IPS-15b (cell line): Measurements from ENCODE around the gene CS.

Experiments
- H3K27me3 ChIP-seq: one replicate; pipeline ENCODE4 v1.6.1; 2013; ENCODE audit warnings: low read length; ENCODE audit not compliant: control insufficient read depth, insufficient read depth
- H3K36me3 ChIP-seq: one replicate; pipeline ENCODE4 v1.6.1; 2013; ENCODE audit warnings: low read length; ENCODE audit not compliant: control insufficient read depth, insufficient read depth
- H3K4me1 ChIP-seq: one replicate; pipeline ENCODE4 v1.6.1; 2013; ENCODE audit warnings: mild to moderate bottlenecking, low read length; ENCODE audit not compliant: control insufficient read depth, insufficient read depth
- H3K4me3 ChIP-seq: one replicate; pipeline ENCODE4 v1.5.1; 2013; ENCODE audit warnings: low read depth, low read length
- H3K9ac ChIP-seq: one replicate; pipeline ENCODE4 v1.6.1; 2013; ENCODE audit warnings: low read depth, mild to moderate bottlenecking, low read length
- H3K9me3 ChIP-seq: one replicate; pipeline ENCODE4 v1.6.1; 2013; ENCODE audit warnings: mild to moderate bottlenecking, low read length; ENCODE audit not compliant: control insufficient read depth, insufficient read depth

CS gene

GRCh38 chr12:56315622-56316473 lies 15.7 kb upstream of the CS start, which contains the start of gene CNPY2:
CNPY2 (minus strand) TSS chr12:56315988; CDS start chr12:56315217, 771 bp downstream.
- Histone ChIP-seq H3K36me3 (peaks cover 14% of the 10 kb centered on the region), H3K9me3 (no peaks in the 10 kb centered on the region), H3K4me3 (peak within 1 kb of the TSS; percentile 100), H3K4me1 (peaks cover 3% of the 10 kb centered on the region), H3K9ac (peak within 1 kb of the TSS; percentile 99), H3K27me3 (no peaks in the 10 kb centered on the region)

- Histone ChIP-seq H3K9ac (peak overlapping the region; percentile 99), H3K27me3 (no peaks in the 10 kb centered on the region), H3K4me3 (peak overlapping the region; percentile 100), H3K4me1 (peaks cover 3% of the 10 kb centered on the region), H3K9me3 (no peaks in the 10 kb centered on the region), H3K36me3 (peaks cover 20% of the 10 kb centered on the region)
Observed at GRCh38 chr12:56315249-56315621, 15.1 kb upstream of the CS start.

- Histone ChIP-seq H3K27me3 (no peaks in the 10 kb centered on the region), H3K4me1 (peaks cover 3% of the 10 kb centered on the region), H3K36me3 (peaks cover 30% of the 10 kb centered on the region), H3K9ac (no peak overlapping the region), H3K9me3 (no peaks in the 10 kb centered on the region), H3K4me3 (no peak overlapping the region)
Observed at GRCh38 chr12:56311003-56311402, 10.9 kb upstream of the CS start.

- H3K4me3 ChIP-seq: no peak overlapping the region
- no peaks in the 10 kb centered on the region for H3K27me3 ChIP-seq
- H3K9me3 ChIP-seq: no peaks in the 10 kb centered on the region
- no peaks in the 10 kb centered on the region for H3K4me1 ChIP-seq
- H3K36me3 ChIP-seq: peaks cover 35% of the 10 kb centered on the region
- no peak overlapping the region for H3K9ac ChIP-seq
Observed at GRCh38 chr12:56308714-56309113, 8.6 kb upstream of the CS start.

GRCh38 chr12:56307221-56307965 lies 7.3 kb upstream of the CS start:
- Histone ChIP-seq H3K4me3 (no peak overlapping the region), H3K36me3 (peaks cover 35% of the 10 kb centered on the region)

GRCh38 chr12:56304872-56305590 lies 4.9 kb upstream of the CS start:
- Histone ChIP-seq H3K27me3 (no peaks in the 10 kb centered on the region), H3K36me3 (peaks cover 22% of the 10 kb centered on the region), H3K4me3 (no peak overlapping the region), H3K4me1 (peaks cover 6% of the 10 kb centered on the region), H3K9ac (no peak overlapping the region), H3K9me3 (no peaks in the 10 kb centered on the region)

More at GRCh38 chr12:56307221-56307965, 7.3 kb upstream of the CS start:
- Histone ChIP-seq H3K9ac (no peak overlapping the region), H3K27me3 (no peaks in the 10 kb centered on the region), H3K9me3 (no peaks in the 10 kb centered on the region), H3K4me1 (no peaks in the 10 kb centered on the region)

GRCh38 chr12:56304276-56304675 lies 4.1 kb upstream of the CS start:
- Histone ChIP-seq H3K4me3 (no peak overlapping the region), H3K4me1 (peaks cover 6% of the 10 kb centered on the region), H3K9me3 (no peaks in the 10 kb centered on the region), H3K36me3 (peaks cover 26% of the 10 kb centered on the region), H3K9ac (no peak overlapping the region), H3K27me3 (no peaks in the 10 kb centered on the region)

- Histone ChIP-seq H3K4me1 (peaks cover 6% of the 10 kb centered on the region), H3K36me3 (peaks cover 15% of the 10 kb centered on the region), H3K9me3 (no peaks in the 10 kb centered on the region), H3K27me3 (no peaks in the 10 kb centered on the region), H3K4me3 (peak overlapping the region; percentile 78), H3K9ac (peak overlapping the region; percentile 88)
Observed at GRCh38 chr12:56300644-56301464, 724 bp upstream of the CS start.

GRCh38 chr12:56299308-56299852 lies 750 bp downstream of the CS start:
- Histone ChIP-seq H3K27me3 (no peaks in the 10 kb centered on the region), H3K36me3 (peaks cover 6% of the 10 kb centered on the region), H3K4me1 (peaks cover 6% of the 10 kb centered on the region)

GRCh38 chr12:56298828-56299227 lies 1.3 kb downstream of the CS start:
- H3K9ac ChIP-seq: no peak overlapping the region
- no peaks in the 10 kb centered on the region for H3K27me3 ChIP-seq
- H3K4me3 ChIP-seq: peak overlapping the region; percentile 90
- peaks cover 7% of the 10 kb centered on the region for H3K36me3 ChIP-seq
- peaks cover 6% of the 10 kb centered on the region for H3K4me1 ChIP-seq
- H3K9me3 ChIP-seq: no peaks in the 10 kb centered on the region

More at GRCh38 chr12:56299308-56299852, 750 bp downstream of the CS start:
- Histone ChIP-seq H3K4me3 (peak overlapping the region; percentile 90), H3K9me3 (no peaks in the 10 kb centered on the region), H3K9ac (peak overlapping the region; percentile 81)
